Fibroblast of mammary gland (primary cell): Measurements from ENCODE around the gene KRT84.

Source experiments
- DNase-seq: peaks from one replicate; pipeline ENCODE4 v3.0.0-alpha.2; 2010; ENCODE audit warnings: low read depth
- H3K4me3 ChIP-seq: 2 replicates; pipeline ENCODE4 v1.5.1; 2011; ENCODE audit warnings: low read depth, mild to moderate bottlenecking, low read length, moderate library complexity; ENCODE audit not compliant: control insufficient read depth
- TF ChIP-seq, protein P1 (sequence below): conservative IDR thresholded peaks from 2 replicates; pipeline ENCODE4 v1.5.1; 2011; ENCODE audit warnings: low read depth, low read length, inconsistent platforms; ENCODE audit not compliant: control insufficient read depth, insufficient read depth

KRT84 gene

GRCh38 chr12:52427083-52427482, 41.6 kb upstream of the KRT84 start:
- no peak for DNase-seq
- TF ChIP-seq, protein P1, sequence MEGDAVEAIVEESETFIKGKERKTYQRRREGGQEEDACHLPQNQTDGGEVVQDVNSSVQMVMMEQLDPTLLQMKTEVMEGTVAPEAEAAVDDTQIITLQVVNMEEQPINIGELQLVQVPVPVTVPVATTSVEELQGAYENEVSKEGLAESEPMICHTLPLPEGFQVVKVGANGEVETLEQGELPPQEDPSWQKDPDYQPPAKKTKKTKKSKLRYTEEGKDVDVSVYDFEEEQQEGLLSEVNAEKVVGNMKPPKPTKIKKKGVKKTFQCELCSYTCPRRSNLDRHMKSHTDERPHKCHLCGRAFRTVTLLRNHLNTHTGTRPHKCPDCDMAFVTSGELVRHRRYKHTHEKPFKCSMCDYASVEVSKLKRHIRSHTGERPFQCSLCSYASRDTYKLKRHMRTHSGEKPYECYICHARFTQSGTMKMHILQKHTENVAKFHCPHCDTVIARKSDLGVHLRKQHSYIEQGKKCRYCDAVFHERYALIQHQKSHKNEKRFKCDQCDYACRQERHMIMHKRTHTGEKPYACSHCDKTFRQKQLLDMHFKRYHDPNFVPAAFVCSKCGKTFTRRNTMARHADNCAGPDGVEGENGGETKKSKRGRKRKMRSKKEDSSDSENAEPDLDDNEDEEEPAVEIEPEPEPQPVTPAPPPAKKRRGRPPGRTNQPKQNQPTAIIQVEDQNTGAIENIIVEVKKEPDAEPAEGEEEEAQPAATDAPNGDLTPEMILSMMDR = no peak
- no peak overlapping the region for H3K4me3 ChIP-seq

GRCh38 chr12:52426034-52426433, 40.6 kb upstream of the KRT84 start:
- no peak overlapping the region for H3K4me3 ChIP-seq
- TF ChIP-seq, protein P1 = no peak
- no peak for DNase-seq

GRCh38 chr12:52425466-52425865, 40.0 kb upstream of the KRT84 start:
- no peak overlapping the region for H3K4me3 ChIP-seq
- TF ChIP-seq, protein P1 = no peak
- DNase-seq = no peak

DNA sequence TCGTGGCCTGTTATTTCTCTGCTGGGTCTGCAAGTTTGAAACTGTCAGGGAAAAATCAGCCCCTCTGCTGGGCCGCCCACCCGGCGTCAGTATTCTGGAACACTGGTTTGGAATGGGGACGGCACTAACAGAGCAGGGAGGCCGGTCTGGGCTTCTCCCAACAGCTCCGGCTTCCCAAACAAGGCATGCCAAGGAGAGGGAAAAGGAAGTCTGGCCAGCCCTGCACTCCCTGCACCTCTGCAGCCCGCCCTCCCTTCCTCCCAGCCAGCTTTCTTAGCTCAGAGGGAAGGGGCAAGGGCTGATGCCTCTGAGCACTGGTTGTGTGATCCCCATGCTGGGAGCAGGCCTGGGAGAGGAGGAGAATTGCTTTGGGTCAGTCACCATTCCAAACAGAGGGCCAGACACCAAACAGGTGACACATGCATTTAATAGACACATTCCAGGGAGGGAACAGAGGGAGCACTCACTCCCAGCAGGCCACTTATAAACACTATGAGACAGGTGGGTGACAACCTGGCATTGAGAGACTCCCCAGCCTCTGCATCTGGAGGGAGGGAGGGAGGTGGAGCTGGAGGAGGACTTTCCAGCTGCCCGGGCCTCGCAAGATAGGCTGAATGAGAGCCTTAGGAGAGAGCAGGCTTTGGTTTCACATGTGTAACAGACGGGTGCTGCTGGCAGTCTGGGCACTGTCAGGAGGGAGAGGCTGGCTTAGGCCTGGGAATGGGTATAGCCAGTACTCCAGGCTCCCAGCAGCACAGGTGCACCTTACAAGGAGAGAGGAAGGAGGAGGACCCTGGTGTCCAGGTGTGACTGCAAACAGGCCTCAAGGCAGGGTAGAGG, 38.4 kb upstream of the KRT84 start:
- H3K4me3 ChIP-seq = no peak overlapping the region
- no peak for DNase-seq
- TF ChIP-seq, protein P1 = no peak

DNA sequence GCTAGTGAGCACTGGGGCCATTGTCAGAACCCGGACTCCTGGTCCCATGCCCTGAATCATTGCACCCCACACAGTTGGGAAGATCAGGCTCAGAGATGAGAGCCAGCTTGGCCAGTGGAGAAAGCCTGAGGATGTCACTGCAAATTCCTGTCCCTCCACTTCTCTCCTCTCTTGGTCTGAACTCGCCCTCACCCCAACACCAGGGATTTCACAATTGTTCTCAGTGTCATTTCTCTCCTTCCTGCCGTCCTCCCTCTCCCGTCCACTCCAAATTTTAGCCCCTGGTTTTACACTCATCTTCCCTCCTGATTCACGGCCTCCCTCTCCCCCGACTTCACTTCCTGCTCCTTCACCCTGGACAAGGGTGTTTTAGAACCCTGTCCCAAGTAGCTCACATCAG, 37.6 kb upstream of the KRT84 start:
- TF ChIP-seq, protein P1 = no peak
- DNase-seq = peak; percentile 14

GRCh38 chr12:52419656-52420055, 34.2 kb upstream of the KRT84 start:
- DNase-seq = peak; percentile 31
- no peak overlapping the region for H3K4me3 ChIP-seq
- TF ChIP-seq, protein P1 = no peak

More for the DNA sequence above, 37.6 kb upstream of the KRT84 start:
- H3K4me3 ChIP-seq = no peak overlapping the region

DNA sequence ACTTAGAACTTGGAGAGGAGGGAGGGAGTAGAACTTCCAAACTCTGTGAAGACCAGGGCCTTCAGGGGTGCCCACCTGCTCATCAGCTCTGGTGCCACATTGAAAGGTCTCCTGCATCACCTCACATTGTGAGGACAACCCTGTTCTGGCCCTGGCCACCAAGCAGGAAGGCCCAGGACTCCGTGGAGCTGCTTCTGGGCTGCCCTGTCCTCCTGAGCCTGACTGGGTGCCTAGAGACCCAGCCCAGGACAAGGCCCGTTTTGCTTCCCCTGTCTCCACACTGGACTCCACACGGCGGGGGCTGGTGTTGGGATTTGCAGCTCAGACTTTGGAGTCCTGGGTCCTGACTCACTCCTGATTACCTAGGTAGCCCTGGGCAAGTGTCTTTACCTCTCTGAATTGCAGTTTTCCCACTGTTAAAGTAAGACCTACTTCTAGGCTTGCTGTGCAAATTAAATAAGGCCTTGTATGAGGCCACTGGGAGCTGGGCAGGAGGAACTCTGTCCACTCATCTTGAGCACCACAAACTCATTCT, 33.2 kb upstream of the KRT84 start:
- no peak overlapping the region for H3K4me3 ChIP-seq
- TF ChIP-seq, protein P1 = no peak
- DNase-seq = no peak
